ENCODE measurements around the gene METTL3. TPM values are rescaled to one million over a fixed set of nuclear protein-coding genes. Genes with fewer than 3 reads are reported as not detected.
A peak's percentile ranks its signal among the peaks of the same experiment; 100 is the strongest.

METTL3 gene
- 114 and 123 TPM in 2 replicates for total RNA-seq (2016; rRNA removed; fragmentation: Illumina TruSeq; extraction: Trizol)
- 109 and 111 TPM in 2 replicates for total RNA-seq (2016; cell fraction: cytosol; rRNA removed; fragmentation: Illumina TruSeq; extraction: Trizol; ENCODE audit: low read depth)
- 119 and 121 TPM in 2 replicates for total RNA-seq (2016; cell fraction: insoluble cytoplasmic fraction; rRNA removed; fragmentation: Illumina TruSeq; extraction: Trizol)
- total RNA-seq (2016; cell fraction: membrane; rRNA removed; fragmentation: Illumina TruSeq; extraction: Trizol): 45.3 and 46.0 TPM in 2 replicates
- total RNA-seq (2016; cell fraction: nucleus; rRNA removed; fragmentation: Illumina TruSeq; extraction: Trizol): 120 and 143 TPM in 2 replicates
- polyA plus RNA-seq (2011; rRNA removed): 122 and 130 TPM in 2 replicates
- 70.9 and 77.1 TPM in 2 replicates for polyA plus RNA-seq (2011; cell fraction: cytosol; rRNA removed)
- polyA plus RNA-seq (2011; cell fraction: nucleus; rRNA removed): 511 and 514 TPM in 2 replicates
- polyA plus RNA-seq (2012): 67.0 and 70.4 TPM in 2 replicates
- 5.2 and 6.3 TPM in 2 replicates for polyA plus RNA-seq (2016; cell fraction: cytosol; fragmentation: Illumina TruSeq; extraction: Trizol; ENCODE audit: low read depth)
- polyA plus RNA-seq (2016; cell fraction: insoluble cytoplasmic fraction; fragmentation: Illumina TruSeq; extraction: Trizol; ENCODE audit: low read depth): 81.5 and 81.9 TPM in 2 replicates
- 7.3 and 9.4 TPM in 2 replicates for polyA plus RNA-seq (2016; cell fraction: membrane; fragmentation: Illumina TruSeq; extraction: Trizol; ENCODE audit: low read depth)
- 219 and 229 TPM in 2 replicates for polyA plus RNA-seq (2016; cell fraction: nucleus; fragmentation: Illumina TruSeq; extraction: Trizol; ENCODE audit: insufficient read depth, low read depth)
- 140 and 168 TPM in 2 replicates for polyA minus RNA-seq (2011; rRNA and poly(A)+ RNA removed; ENCODE audit: low replicate concordance)
- polyA minus RNA-seq (2011; cell fraction: cytosol; rRNA and poly(A)+ RNA removed): 36.7 and 42.6 TPM in 2 replicates
- polyA minus RNA-seq (2011; cell fraction: nucleus; rRNA and poly(A)+ RNA removed): 133 and 149 TPM in 2 replicates
- percentile 93 among the genes with signal in this experiment for Bru-seq, nascent RNA
- BruChase-seq, experiment 1, labeled RNA remaining after a 6-hour chase: percentile 93 among the genes with signal in this experiment
- BruChase-seq, experiment 2, labeled RNA remaining after a 2-hour chase: percentile 95 among the genes with signal in this experiment
- long read RNA-seq, experiment 1, transcript METTL3-201 (11 exons, 2,015 nt): major isoform, 66 of 115 reads
- long read RNA-seq, experiment 1, partial matches to known transcripts: 6 of 115 reads
- long read RNA-seq, experiment 1, other reads (novel, unspliced or antisense): 42 of 115 reads
- long read RNA-seq, experiment 2, transcript METTL3-201 (11 exons, 2,015 nt): major isoform, 47 of 74 reads
- long read RNA-seq, experiment 2, partial matches to known transcripts: 11 of 74 reads
- long read RNA-seq, experiment 2, other reads (novel, unspliced or antisense): 13 of 74 reads

DNA sequence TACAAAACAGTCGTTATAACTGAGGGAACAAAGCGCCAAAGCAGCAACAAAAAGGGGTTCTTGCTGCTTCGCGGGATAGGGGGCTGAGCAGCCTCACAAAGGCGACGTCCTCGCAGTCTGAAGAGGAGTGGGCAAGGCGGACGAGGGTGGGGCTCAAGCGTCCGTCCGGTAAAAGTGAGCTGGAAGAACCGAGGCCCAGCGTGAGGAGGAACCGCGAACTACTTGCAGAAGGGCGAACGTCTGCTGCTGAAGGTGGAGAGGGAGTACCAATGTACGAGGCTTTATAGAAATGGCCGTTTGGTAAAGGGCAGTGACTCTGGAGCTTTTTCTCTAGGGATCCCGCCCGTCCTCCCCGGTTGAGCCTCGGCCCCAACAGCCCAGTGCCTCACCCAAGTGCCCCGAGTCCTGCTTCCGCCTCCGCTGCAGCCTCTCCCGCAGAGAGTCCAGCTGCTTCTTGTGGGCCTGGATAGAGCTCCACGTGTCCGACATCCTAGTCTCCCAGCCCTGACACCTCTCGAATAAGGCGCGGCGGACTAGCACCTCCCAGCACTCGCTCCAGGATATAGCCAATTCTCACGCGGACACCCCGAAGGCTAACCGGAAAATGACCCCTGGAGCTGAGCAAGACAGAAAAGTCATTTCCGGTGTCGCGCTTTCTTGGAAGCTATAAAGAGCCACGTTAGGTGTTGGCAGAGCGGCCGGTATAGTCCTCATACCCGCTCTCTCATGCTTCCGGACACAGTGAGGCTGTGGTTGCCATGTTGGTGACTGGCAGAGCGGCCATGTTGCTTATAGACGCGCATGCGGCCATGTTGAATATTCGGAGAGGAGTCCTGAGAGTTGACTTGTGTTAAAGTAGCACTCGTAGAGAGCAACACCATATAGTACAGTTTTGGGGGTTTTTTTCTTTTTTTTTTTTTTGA is at the start of gene METTL3:
METTL3 (minus strand) TSS at position 606 of the 923 bp plus-strand sequence; CDS start at position 489, 117 bp downstream.
- Histone ChIP-seq H2AFZ (ENCODE audit: low read length) (peak within 1 kb of the TSS; percentile 3), H3K4me2 (ENCODE audit: low read depth, low read length) (peak within 1 kb of the TSS; percentile 86), H3K27ac (ENCODE audit: extremely low read length, insufficient read depth, low read length) (peak within 1 kb of the TSS; percentile 80), H3K9ac (ENCODE audit: insufficient read depth, low read depth, low read length) (peak within 1 kb of the TSS; percentile 95), H3K9me3 (ENCODE audit: low read length) (no peaks in the 10 kb centered on the region), H3K36me3 (replicated peaks in 1 of 2; ENCODE audit: control insufficient read depth in 1 of 2, insufficient read depth in 2 of 2, low read length in 2 of 2) (peaks cover 2 to 10% of the 10 kb centered on the region in 2 experiments; a peak in 3 of 5 replicates), H4K20me1 (ENCODE audit: insufficient read depth, low read length) (no peaks in the 10 kb centered on the region), H3K79me2 (ENCODE audit: insufficient read depth, low read length) (peaks cover 44% of the 10 kb centered on the region), H3K27me3 (ENCODE audit: control insufficient read depth in 1 of 2, insufficient read depth in 2 of 2, low read length in 2 of 2) (no peaks in the 10 kb centered on the region; a peak in 1 of 5 replicates), H3K4me1 (ENCODE audit: insufficient read depth, low read length) (peaks cover 53% of the 10 kb centered on the region), H3K4me3 (replicated peaks in 1 of 3; ENCODE audit: insufficient read depth in 1 of 3, low read depth in 2 of 3, low read length in 3 of 3) (peak within 1 kb of the TSS; percentile 84 to 97 (median 87))
- in situ Hi-C loops (cut with HindIII; ENCODE audit: extremely low pct_ligation_motif_present, low pct_unique_long_range_greater_than_20kb) (no loop called here), intact Hi-C loops (cut with micrococcal nuclease; ENCODE audit: unreplicated experiment) (loop anchor here (1.0 kb wide), 4 partner anchors 15 to 55 kb away; partner anchors contain the start of genes CHD8, SALL2 and TOX4)
- WGBS (ENCODE audit: low lambda C conversion rate): 1% methylated on average over 49 of the region's 53 CpGs
- ChIA-PET CTCF (ENCODE audit: low intra/inter-chr PET ratio, low total read pairs) (interaction anchor here (1.1 kb wide), 1 partner anchor 55 kb away, joined by 3 read pairs; the partner anchor contains the start of gene CHD8), POLR2A (interaction anchor here (0.6 to 5.5 kb wide), 23 partner anchors 13 to 1791 kb away, joined by 3 to 173 read pairs (median 4); partner anchors contain the start of genes CHD8, PARP2, PPP1R3E and RAB2B)
- DNase-seq (ENCODE audit: low spot score) (peak; percentile 100), ATAC-seq (peak; percentile 97), FAIRE-seq (peak; percentile 92)
- TSS peak; percentile 82 for BruUV-seq (replicated peaks)
- TF ChIP-seq, protein P1, sequence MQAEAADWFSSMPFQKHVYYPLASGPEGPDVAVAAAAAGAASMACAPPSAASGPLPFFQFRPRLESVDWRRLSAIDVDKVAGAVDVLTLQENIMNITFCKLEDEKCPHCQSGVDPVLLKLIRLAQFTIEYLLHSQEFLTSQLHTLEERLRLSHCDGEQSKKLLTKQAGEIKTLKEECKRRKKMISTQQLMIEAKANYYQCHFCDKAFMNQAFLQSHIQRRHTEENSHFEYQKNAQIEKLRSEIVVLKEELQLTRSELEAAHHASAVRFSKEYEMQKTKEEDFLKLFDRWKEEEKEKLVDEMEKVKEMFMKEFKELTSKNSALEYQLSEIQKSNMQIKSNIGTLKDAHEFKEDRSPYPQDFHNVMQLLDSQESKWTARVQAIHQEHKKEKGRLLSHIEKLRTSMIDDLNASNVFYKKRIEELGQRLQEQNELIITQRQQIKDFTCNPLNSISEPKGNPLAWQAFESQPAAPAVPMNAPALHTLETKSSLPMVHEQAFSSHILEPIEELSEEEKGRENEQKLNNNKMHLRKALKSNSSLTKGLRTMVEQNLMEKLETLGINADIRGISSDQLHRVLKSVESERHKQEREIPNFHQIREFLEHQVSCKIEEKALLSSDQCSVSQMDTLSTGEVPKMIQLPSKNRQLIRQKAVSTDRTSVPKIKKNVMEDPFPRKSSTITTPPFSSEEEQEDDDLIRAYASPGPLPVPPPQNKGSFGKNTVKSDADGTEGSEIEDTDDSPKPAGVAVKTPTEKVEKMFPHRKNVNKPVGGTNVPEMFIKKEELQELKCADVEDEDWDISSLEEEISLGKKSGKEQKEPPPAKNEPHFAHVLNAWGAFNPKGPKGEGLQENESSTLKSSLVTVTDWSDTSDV (CRISPR knock-in tag; IDR thresholded peaks at IDR 0.05): 0 out of 2 replicates have a peak, but pooled peaks have one; percentile 37
- TF ChIP-seq, protein P2, sequence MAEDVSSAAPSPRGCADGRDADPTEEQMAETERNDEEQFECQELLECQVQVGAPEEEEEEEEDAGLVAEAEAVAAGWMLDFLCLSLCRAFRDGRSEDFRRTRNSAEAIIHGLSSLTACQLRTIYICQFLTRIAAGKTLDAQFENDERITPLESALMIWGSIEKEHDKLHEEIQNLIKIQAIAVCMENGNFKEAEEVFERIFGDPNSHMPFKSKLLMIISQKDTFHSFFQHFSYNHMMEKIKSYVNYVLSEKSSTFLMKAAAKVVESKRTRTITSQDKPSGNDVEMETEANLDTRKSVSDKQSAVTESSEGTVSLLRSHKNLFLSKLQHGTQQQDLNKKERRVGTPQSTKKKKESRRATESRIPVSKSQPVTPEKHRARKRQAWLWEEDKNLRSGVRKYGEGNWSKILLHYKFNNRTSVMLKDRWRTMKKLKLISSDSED (CRISPR knock-in tag; IDR thresholded peaks at IDR 0.05): no peak
- peak; percentile 95 for TF ChIP-seq GATAD1 (CRISPR knock-in tag; IDR thresholded peaks at IDR 0.05)
